ENCODE data around the gene NOD1.
"Not testable (repeated sequence)": the region's sequence is repeated elsewhere in the genome, so short reads cannot be mapped to it uniquely, and the experiment has no call there.

NOD1 gene, protein sequence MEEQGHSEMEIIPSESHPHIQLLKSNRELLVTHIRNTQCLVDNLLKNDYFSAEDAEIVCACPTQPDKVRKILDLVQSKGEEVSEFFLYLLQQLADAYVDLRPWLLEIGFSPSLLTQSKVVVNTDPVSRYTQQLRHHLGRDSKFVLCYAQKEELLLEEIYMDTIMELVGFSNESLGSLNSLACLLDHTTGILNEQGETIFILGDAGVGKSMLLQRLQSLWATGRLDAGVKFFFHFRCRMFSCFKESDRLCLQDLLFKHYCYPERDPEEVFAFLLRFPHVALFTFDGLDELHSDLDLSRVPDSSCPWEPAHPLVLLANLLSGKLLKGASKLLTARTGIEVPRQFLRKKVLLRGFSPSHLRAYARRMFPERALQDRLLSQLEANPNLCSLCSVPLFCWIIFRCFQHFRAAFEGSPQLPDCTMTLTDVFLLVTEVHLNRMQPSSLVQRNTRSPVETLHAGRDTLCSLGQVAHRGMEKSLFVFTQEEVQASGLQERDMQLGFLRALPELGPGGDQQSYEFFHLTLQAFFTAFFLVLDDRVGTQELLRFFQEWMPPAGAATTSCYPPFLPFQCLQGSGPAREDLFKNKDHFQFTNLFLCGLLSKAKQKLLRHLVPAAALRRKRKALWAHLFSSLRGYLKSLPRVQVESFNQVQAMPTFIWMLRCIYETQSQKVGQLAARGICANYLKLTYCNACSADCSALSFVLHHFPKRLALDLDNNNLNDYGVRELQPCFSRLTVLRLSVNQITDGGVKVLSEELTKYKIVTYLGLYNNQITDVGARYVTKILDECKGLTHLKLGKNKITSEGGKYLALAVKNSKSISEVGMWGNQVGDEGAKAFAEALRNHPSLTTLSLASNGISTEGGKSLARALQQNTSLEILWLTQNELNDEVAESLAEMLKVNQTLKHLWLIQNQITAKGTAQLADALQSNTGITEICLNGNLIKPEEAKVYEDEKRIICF

DNA sequence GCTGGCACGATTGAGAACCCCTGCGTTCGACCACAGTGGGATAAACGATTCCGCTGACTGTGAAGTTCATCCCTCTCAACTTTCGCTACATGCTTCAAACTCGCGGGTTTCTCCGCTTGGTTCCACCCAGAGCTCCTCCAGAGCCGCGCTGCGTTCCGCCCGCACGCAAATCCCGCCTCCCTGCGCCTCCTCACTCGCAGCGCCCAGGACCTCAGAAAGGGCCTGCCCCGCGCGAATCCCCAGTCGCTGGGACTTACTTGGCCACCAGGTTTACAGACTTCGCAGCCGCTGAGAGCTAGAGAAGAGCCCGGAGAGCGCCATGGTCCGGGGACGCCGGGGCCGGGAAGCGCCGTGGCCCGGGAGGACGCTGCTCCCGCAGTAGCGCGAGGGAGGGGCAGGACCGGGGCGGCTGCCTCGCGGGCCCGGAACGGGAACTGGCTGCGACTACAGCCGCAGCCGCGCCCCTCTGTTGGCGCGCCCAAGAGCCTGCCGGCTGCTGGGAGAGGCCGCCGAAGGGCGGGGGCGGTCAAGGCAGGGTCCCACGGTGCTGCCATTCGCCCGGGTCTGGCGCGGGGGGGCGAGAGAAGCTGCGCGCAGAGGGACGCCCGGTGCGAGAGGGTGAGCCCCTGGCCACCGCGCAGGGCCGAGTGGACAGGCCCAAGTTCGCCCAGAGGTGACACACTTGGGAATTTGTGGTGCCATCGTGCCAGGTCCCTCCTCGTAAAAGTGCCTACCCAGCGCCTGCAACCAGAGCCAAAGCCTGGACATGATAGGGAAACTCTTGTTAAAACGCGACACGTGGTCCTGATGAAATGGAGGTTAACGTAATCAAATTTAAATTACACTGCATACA is at the start of gene NOD1:
Gene NOD1 (minus strand): TSS at position 436 of the 853 bp plus-strand sequence. CDS start 21,863 bp downstream, outside the sequence.
- DNase-seq (ENCODE audit: low read depth, low spot score): peak; percentile 23

DNA sequence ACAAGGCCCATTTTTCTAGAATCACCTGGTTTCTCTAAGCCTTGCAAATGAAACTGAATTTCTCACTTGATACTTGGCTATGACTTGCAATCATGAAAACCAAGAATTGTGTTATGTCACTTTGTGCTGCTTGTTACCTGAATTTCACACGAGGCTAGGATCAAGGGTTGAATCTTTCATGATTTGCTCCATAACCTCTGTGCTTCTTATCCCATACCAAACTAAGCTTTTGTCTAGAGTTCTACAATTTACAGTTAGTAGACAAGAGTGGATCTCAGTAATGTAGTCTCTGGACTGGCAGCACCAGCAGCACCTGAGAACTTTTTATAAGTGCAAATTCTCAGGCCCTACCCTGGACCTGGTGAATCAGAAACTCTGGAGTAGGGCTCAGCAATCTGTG is 48.7 kb upstream of the NOD1 start:
- DNase-seq (ENCODE audit: low read depth, low spot score): not testable (repeated sequence)

DNA sequence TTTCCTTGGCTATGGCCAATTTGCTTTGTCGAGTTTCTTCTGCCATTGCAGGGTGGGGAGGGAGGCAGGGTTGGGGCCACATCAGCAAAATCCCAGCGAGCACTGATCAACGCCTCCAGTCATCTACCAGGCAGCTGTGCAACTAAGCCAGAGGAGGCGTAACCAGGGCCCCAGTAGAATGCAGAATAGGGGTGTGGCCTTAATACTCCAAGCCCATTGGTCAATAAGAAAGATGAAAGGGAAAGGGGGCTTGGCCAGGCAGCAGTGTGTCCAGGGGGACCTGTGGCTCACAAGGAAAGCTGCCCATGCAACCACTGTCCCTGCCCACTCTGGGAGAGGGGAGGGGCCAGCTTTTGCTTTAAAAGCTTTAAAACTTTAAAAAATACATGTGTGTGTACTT is 47.6 kb upstream of the NOD1 start:
- DNase-seq (ENCODE audit: low read depth, low spot score): no peak

DNA sequence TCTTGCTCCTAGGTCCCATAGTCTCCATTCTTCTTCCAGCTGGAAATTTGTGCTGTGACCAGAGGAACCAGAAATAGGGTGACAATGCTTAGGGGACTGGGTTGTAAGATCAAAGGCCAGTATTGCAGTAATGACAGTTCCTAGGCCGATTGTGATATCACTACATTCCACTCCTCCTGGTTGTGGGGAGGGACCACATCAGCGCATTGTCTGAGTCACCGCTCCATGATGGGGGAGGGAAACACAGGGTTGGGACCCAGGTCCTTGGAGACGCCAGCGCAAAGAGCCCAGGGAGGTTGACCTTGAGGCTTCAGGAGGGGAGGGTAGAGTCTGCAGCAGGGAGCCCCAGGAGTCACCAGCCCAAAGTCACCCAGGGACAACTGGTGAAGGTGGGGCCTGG is 46.8 kb upstream of the NOD1 start:
- DNase-seq (ENCODE audit: low read depth, low spot score): no peak

DNA sequence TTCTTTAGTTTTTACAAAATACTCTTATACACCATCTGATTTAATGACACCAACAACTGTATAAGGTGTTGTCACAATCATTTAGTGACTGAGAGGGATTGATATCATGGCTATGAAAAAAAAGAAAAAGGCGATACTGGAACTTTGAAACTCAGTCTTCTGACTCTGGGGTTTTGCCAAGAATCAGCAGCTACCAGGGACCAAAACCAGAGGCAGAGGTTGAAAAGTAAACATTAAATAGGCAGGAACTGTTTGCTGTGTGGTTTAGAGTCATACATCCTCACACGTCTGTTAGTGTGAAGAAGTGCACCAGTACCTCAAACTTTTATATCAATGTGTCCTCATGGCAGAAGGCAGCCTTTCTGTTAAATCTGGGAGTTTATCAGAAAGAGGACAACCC is 46.0 kb upstream of the NOD1 start:
- no peak for DNase-seq (ENCODE audit: low read depth, low spot score)

DNA sequence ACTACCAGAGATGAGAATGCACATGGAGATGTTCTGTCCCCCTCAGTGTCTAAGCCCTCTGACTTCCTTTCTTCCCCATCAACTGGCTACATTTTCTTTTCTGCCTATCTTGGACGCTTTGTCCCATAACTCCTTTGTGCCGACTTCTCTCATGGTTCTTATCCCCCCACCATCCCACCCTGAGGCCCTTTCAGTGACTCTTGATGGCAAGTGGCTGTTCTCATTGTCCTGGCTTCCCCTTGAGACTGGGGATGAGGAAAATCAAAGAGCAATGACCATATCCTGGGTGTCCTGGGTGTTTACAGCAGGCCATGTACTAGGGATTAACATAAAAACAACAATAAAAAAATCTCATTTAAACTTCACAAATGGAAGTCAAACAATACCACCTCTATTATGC is 44.9 kb upstream of the NOD1 start:
- no peak for DNase-seq (ENCODE audit: low read depth, low spot score)

DNA sequence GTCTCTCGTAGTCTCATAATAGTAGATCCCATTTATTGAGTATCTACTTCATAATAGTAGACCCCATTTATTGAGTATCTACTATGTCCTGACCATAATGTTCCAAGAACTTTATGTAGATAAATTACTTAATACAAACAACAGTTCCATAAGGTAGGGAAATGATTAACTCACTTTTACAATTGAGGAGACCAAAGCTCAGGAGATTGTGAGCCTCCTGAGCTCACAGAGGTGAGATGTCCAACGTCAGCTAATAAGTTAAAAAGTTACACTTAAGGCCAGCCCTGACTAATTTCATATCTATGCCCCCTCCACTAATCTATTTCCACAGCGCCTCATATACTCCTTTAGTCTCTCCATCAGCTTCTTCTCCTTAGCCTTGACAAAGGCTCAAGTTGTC is 43.6 kb upstream of the NOD1 start:
- no peak for DNase-seq (ENCODE audit: low read depth, low spot score)

DNA sequence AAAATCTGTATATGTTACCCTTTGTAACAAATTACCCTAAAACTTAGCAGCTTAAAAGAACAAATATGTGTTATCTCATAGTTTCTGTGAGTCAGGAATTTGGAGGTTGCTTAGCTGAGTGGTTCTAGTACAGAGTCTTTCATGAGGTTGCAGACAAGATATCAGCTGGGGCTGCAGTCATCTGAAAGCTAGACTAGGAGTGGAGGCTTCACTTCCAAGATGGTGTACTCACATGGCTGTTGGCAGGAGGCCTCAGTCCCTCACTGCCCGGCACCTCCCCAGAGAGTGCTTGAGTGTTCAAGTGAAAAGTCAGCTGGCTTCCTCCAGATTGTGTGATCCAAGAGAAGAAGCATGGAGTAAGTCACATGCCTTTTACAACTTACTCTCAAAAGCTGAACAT is 42.9 kb upstream of the NOD1 start:
- DNase-seq (ENCODE audit: low read depth, low spot score): no peak

DNA sequence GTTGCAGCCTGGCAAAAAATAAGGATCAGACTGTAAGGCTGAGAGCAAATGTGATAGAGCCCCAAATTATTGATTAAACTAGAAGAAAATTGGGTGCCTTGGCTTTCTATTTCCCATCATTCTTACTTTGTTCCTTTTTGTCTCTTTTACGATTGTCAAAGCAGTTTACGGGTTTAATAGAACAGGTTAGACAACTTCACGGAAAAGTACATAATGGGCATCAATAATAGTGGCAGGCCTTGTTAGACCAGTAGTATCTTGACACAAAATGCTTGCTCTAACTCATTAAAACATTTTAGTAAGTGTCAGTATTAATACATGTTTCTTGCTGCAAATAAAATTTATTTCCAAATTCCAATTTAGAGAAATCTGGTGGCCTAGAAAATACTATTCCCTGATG is 40.5 kb upstream of the NOD1 start:
- no peak for DNase-seq (ENCODE audit: low read depth, low spot score)

DNA sequence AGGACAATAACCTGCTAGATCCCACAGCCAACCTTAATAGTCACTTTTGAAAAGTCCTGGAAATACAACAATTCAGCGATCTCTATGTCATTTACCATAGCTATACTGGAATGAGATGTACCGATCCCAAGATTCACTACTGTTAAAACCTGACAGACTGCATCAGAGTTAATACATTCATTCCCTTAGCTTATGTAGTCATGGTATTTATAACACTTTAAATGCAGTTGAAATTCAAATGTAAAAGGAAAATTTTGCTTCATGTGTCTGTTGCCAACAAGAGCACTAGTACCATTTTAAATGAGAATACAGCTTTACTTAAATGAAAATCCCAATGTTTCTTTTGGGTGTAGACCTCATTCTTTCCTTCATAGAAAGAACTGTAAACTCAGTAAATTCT is 37.2 kb upstream of the NOD1 start:
- no peak for DNase-seq (ENCODE audit: low read depth, low spot score)

DNA sequence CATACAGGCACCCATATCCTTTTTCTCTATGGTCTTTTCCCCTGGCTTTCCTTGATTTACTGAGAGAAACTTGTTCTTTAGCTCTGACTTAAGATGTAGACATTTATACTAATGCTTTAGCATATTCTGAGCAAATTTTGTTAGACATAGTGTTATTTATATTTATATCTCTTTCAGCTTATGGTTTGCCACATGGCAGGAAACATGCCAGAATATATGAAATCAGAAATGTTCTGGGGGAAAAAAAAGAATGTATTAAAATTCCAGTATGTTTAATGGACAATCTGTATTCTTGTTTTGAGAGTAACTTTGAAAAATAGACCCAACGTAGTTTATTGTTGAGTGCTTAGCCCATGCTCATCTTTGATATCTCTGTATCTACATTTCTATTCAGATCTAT is 36.2 kb upstream of the NOD1 start:
- no peak for DNase-seq (ENCODE audit: low read depth, low spot score)

DNA sequence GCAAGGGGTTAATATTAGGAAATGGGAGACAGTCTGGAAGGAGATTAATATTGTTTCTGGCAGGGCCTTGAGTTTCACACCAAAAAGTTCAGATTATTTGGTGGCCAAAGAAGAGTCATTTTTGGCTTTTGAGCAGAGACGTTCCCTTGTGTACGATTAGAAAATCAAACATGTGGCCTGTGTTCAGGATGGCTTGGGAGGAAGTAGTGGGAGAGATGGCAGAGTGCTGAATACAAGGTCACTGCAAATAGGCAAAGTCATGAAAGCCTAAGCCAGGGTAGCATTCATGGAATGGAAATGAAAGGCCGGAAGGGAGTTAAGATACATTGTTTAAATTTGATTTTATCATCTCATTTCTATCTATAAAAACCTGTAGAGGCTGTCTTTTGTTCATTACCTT is 35.6 kb upstream of the NOD1 start:
- DNase-seq (ENCODE audit: low read depth, low spot score): no peak

DNA sequence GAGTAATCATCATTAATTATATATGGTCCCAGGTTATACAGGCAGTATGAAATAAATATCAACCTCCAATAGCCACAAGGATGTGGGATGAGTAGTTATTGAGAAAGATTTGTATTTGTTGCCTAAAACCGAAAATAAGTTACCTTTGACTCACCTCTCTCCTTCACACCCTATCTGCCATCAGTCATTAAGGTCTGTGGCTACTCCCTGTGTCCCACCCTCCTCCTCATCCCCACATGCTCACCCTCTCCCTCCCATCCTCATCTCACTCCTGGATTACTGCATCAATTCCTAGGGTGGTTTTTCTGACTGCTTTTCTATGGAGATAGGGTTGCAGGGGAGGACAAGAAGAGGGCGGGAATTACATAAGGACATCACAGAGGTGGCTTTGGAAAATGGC is 35.2 kb upstream of the NOD1 start:
- no peak for DNase-seq (ENCODE audit: low read depth, low spot score)

DNA sequence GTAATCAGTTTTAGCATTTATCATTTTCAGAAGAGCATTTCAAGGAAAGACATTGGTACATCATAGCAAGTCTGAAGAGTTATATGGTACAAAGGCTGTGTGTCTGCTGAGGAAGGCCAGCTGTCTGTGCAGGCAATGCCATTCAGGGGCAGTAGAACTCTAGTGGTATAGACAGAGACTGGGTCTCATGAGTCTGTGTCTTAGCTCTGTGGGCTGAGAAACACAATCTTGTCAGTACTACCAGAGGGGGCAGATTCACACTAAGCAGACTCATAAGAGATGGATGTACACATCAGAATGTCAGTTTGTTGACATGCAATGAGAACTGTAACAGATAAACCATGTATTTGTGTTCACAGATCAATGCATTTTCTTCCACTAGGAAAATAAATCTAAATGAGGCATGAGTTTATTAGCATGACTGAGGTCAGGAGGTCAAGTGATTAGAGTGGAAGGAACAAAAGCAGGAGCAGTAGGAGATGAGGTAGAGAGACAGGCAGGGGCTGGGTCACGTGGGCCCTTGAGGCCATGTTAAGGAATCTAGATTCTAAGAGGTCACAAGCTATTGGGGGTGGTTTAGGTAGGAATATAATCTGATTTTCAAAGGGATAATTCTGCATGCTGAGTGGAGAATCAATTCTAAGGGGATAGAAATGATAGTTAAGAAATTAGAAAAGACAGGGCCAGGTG is 33.5 kb upstream of the NOD1 start:
- no peak for DNase-seq (ENCODE audit: low read depth, low spot score)

DNA sequence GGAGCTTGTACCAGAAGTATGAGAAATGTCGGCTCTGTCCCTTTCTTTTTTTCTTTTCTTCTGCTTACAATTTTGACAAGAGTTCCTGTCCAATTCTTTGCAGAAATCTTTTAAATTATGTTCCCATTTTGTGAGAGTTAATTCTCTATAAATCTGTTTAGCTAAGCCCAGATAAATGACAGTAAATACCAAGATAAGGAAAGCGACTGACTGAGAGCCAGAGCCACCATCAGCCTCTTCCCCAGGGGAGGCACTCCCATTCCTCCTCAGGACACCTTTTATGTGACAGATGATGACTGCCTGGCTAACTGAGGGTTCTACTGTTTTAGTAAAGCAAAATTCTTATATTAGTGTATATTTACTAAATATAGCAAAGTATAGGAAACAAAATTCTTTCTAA is 32.9 kb upstream of the NOD1 start:
- no peak for DNase-seq (ENCODE audit: low read depth, low spot score)

DNA sequence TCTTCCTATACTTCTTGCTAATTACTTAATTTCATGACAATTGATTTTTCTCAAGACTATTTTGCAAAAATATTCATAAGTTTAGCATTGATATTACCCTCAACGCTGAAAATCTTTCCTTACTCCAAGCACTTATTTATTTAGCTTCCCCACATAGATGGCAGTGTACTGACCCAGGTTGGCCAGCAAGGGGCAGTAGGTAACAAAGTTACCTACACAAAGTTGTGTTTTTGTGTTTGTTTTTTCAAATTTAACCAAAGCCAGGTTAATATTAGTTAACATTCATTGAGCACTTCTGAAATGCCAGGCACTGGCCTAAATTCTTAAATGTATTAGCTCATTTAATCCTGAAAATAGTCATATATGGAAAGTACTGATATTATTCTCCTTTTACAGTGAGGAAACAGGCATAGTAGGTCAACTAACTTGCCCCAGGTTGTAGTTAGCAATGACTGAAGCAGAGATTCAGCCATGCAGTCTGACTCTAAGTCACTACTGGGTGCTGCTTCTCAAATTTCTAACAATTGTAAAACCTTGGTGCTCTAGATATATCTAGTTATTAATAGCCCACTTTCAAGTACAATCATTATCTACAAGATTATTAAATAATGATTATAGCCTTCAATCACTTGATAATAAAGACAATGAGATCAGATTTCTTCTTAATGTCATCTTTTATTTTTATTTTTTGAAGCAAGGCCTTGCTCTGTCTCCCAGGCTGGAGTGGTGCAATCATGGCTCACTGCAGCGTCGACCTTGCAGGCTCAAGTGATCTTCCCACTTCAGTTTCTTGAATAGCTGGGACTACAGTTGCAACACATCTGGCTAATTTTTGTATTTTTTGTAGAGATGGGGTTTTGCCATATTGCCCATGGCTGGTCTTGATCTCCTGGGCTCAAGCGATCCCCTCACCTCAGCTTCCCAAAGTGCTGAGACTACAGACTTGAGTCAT is 31.8 kb upstream of the NOD1 start:
- DNase-seq (ENCODE audit: low read depth, low spot score): no peak

DNA sequence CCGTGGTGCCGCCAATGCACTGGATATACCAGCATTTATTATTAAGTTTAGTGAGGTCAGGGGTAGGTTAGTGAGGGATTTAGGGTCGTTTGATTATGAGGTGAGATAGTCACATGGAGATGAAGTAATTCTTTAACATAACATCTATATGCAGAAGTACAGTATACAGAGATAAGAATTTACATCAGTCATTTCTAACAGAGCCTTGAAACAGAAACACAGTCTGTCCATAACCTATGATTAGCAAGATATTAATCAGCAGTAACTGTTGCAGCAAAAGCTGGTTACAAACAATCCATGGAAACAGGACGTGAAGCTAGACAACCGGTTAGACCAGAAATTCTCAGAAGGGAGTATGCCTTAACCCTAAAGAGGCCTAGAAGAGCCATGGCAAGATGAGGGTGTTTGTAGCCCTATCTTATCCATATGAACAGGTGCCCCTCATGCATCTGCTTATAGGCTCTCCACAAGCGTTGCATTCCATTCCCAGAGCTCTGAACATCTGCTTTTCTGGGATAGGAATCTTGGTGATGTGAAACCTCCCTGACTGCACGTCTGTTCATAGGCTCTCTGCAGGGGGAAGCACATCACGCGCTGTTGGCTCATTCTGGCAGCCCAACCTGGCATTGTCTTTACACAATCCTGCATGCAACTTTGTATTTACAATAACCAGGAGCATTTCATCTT is 30.7 kb upstream of the NOD1 start:
- DNase-seq (ENCODE audit: low read depth, low spot score): not testable (repeated sequence)

DNA sequence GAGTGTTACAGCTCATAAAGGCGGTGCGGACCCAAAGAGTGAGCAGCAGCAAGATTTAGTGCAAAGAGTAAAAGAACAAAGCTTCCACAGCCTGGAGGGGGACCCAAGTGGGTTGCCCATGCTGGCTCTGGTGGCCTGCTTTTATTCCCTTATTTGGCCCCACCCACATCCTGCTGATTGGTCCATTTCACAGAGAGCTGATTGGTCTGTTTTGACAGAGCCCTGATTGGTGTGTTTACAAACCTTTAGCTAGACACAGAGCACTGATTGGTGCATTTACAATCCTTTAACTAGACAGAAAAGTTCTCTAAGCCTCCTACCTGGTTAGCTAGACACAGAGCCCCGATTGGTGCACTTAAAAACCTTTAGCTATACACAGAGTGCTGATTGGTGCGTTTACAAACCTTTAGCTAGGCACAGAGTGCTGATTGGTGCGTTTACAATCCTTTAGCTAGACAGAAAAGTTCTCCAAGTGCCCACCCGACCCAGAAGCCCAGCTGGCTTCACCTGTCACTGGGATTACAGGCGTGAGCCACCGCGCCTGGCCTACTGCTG is 28.8 kb upstream of the NOD1 start:
- not testable (repeated sequence) for DNase-seq (ENCODE audit: low read depth, low spot score)

DNA sequence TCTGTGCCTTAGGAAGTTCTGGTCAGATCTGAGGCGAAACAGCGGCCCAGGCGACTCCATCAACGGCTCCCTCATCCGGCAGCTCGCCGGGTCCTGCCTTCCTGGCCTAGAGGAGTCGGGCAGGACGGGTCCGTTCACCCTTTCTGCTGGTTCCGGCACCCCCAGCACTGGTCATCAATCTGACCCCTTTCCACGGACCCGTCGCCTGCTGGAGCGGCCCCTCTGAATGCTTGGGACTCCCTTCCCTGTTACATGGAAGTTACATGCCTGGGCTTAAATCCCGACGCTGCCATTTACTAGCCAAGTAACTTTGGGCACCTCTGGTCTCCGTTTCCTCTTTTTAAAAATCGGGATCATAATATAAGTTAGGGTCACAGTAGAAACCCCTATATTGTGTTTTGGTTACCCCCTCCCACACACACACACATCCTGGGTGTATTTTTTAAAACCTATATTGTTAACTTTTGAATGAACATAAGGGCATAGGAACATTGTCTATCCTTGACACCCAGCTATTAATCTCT is 26.7 kb upstream of the NOD1 start:
- no peak for DNase-seq (ENCODE audit: low read depth, low spot score)

All from activated naive CD8-positive, alpha-beta T cell treated with anti-CD3 and anti-CD28 coated beads, Interleukin-2, amount 50 U/mL, for 16 hours (primary cell).